Measurements from ENCODE around the gene DNAAF1.
"Not testable (repeated sequence)": the region's sequence is repeated elsewhere in the genome, so short reads cannot be mapped to it uniquely, and the experiment has no call there.

The DNAAF1 gene

DNA sequence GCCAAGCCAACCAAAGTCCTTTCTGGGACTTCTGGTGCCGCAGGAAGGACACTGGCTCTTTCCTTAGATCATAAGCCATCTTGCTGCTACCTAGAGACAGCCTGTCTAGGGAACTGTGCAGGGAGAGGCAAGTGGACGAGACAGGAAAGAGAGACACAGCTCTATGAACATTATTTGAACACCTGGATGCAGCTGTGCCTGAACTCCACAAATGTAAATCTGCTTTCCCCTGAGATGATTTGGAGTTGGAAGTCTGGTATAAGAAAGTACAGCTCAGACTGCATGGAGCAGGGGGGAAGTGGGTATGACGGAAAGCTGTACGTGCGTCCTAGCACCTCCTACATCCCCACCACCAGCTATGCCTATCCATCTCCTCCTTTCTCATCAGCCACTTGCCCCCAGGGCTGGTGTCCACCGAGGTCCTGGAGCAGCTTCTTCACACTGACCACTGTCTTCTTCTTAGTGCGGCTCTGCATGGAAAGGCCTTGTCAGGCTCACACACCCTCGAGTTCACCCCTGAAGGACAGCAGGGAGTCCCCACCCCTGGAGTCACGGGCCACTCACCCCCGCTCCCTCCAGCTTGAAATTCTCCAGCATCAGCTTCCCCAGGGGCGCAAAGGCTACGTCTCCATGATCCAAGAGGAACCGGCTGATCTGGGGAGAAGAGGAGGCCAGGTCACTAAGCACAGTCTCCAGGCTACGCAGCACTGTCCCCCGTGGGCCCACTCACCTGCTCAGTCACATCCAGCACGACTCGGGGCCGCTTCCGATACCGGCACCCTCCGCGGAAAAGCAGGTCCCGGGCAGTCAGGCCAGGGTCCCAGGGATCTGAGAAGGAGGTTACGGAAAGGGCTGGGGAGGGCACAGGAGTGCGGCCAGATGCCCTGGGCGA, 37.8 kb downstream of the DNAAF1 start:
- no peak for DNase-seq

DNA sequence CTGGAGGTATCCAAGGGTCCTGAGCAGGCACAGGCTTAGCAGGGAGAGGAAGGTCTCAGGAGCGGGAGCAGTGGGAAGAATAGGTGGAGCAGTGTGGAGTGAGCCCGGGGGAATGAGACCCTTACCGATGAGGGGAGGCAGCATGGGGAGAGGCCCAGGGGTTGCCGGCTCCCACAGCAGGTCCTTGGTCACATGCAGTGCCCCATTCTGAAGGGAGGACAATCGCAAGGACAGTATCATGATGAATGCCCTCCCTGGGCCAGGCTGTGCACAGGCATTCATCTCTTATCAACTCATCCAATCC, 38.4 kb downstream of the DNAAF1 start:
- no peak for DNase-seq

DNA sequence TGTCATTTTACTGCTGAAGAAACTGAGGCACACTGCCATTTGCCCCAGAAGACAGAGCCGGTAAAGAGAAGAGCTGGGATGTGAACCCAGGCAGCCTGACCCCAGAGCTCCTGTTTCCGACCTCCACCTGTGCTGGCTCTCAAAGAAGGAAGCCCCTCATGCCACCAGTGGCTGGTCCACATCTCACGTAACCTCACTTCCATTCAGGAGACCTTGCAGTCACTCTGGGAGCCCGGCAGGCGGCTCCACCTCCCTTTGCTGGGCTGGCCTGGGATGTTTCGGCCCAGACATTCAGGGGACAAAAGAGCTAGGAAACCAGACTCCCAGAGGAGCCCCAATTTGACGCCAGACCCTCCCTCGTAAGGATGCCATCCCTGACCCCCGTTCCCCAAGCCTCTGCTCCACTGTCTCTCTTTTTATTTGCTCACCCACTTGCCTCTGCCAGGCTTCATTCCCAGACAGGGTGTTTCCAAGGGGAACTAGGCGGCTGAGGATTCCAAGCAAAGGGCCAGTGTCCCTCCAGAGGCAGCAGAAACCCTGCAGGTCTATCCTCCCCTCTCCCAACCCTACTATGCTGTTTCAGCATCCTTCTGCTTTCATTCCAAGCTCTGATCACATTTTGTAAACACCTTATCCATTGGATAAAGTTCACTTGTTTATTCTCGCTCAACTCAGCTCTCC, 38.9 kb downstream of the DNAAF1 start:
- peak in 1 of 56 donors; percentile 20 for DNase-seq

DNA sequence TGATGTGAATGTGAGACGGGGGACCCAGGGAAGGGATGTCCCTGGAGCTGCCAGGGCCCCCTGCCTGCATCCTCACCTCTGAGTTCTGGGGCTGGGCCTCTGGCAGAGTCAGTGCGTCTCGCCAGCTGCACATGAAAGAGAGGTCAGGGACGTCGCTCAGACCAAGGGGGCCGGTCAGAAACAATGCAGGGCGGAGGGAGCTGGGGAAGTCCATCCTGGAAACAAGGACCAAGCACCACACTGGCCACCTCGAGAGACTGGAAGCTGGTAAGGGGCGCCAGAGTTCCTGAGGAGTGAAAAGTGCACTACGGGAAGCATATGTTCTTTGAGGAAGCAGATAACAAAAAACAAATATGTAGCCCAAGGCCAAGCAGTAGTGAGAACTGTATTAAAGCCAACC, 39.7 kb downstream of the DNAAF1 start:
- DNase-seq, result no peak

DNA sequence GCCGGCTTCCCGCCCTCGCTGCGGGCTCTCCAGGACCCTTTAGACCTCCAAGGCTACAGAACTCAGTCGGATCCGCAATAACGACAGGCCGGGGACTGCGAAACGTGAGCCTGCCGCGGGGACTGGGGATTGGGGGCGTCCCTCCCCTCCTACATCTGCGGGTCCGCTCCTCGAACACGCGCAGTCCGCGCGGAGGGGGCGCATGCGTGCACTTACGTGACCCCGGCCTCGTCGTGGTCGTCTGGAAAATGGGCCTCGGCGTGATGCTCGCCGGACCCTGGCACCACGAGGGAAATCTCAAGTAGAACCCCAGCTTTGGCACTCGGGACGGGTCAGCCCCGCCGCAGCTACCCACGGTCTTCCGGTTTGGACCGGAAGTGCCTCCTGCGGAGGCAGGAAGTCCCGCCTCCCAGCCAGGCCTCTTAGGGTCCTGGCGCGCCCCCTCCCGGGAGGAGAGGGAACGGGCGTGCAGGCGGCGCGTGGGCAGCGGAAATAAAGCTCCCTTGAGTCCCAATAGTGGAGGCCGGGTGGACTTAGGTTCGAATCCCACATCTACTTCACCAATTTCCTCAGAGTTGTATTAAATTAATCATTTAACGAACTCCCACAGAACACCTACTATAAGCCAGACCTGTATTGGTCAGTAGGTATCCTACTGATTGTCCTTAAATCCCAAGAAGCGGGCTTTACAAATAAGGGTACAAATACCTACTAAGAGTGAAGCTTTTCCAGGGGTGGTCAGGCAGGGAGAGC, 41.8 kb downstream of the DNAAF1 start, which contains the start of gene TAF1C:
Gene TAF1C (minus strand): TSS at position 373 of the 753 bp plus-strand sequence. CDS start 2,069 bp downstream, outside the sequence.
- peak in 55 of 56 donors; percentile 52 to 95 (median 83) for DNase-seq

DNA sequence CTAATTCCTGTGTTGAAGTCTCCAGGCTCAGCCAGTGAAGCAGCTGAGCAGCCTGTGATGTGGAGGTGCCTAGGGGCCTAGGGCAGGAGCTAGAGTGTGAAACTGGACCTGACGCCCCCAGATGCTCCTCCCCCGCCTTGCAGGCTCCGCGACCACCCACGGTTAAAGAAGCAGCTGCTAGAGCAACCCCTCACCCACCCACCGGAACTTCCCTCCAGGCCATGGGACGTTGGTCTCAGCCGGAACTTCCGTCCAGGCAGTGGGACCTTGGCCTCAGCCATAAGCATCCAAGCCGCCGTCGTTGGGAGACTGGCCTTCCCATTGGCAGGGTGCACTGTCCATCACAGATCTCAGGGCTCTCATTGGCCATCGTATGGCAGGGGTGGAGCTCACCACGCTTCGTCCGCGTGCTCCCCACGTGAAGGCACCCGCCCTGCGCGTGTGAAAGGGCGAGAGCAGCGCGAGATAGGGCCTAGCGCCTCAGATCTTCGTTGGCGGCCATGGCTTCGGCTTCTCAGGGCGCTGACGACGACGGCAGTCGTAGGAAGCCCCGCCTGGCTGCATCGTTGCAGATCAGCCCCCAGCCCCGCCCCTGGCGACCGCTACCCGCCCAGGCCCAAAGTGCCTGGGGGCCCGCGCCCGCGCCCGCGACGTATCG, 45.8 kb downstream of the DNAAF1 start, which contains the start of gene ADAD2:
Gene ADAD2 (plus strand): TSS at position 427 of the 658 bp plus-strand sequence. CDS start 74 bp downstream, at position 501.
- no peak for DNase-seq

DNA sequence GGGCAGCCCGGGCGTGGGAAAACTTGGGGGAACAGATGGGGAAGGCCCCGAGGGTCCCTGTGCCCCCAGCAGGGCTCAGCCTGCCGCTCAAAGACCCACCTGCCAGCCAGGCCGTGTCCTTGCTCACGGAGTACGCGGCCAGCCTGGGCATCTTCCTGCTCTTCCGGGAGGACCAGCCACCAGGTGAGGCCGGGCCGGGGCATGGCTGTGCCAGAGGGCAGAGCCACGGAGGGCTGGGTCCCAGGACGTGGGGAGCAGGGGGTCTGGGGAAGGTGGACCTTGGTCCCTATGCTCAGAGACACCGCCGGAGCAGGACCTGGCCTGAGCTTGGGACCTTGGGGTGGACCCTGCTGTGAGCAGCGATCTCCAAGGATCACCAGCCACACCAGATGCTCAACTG, 46.4 kb downstream of the DNAAF1 start:
- DNase-seq, result no peak

DNA sequence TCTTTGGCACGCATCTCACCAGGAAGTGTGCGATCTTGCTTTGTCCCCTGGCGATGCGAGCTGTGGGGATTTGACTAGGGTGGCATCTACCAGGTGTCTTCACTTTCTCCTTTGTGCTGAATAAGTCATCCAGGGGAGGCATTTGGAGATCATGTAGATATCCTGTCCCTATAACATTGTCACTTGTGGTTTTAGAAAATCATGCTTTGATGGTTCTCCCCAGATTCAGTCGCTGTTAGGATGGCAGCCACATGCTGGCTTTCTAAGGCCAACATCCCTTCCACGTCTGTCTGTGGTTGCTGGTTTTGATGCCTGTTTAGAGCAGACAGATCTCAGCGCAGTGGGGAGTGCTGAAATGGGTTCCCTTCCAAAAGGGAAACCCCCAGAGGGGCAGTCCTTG, 48.4 kb downstream of the DNAAF1 start:
- no peak for DNase-seq

DNA sequence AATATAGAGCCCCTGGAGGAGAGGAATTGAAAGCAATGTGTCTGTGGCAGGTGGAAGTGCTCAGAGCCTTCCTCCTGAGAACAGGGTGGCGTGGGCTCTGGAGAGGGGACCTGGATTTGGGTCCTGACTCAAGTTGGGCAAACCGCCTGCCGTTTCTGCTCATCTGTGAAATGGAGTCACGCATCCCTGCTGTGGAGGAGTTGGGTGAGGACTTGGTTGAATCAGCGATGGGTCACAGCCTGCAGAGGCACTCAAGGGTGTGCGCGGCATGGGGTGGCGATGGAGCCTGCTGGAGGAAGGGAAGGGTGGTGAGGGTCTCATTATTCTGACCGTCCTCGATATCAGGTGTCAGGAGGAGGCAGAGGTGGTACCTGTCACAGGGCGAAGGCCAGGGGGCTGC, 48.9 kb downstream of the DNAAF1 start:
- DNase-seq, result peak in 1 of 56 donors; percentile 25

DNA sequence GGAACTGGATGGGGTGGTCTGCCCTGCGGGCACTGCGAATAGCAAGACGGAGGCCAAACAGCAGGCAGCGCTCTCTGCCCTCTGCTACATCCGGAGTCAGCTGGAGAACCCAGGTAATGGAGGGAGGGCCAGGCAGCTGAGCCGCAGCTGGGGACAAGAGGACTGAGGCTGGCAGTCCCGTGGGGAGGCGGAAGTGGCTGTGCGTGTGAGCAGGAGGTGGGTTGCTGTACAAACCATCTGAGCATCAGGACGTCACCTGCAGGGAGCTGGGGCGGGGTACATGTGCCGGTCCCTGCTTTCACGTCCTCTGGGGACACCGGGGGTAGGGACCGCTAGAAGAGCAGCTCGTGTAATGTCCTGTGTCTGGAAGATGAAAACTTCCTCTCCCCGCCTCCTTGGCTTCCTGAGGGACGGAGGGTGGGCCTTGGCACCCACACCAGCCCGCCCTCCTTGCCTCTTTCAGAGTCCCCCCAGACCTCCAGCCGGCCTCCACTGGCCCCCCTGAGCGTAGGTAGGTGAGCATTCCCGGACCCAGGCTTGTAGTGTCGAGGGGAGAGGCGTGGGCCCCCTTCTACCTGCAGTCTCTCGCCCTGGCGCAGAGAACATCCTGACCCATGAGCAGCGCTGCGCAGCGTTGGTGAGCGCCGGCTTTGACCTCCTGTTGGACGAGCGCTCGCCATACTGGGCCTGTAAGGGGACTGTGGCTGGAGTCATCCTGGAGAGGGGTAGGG, 49.5 kb downstream of the DNAAF1 start:
- no peak for DNase-seq

DNA sequence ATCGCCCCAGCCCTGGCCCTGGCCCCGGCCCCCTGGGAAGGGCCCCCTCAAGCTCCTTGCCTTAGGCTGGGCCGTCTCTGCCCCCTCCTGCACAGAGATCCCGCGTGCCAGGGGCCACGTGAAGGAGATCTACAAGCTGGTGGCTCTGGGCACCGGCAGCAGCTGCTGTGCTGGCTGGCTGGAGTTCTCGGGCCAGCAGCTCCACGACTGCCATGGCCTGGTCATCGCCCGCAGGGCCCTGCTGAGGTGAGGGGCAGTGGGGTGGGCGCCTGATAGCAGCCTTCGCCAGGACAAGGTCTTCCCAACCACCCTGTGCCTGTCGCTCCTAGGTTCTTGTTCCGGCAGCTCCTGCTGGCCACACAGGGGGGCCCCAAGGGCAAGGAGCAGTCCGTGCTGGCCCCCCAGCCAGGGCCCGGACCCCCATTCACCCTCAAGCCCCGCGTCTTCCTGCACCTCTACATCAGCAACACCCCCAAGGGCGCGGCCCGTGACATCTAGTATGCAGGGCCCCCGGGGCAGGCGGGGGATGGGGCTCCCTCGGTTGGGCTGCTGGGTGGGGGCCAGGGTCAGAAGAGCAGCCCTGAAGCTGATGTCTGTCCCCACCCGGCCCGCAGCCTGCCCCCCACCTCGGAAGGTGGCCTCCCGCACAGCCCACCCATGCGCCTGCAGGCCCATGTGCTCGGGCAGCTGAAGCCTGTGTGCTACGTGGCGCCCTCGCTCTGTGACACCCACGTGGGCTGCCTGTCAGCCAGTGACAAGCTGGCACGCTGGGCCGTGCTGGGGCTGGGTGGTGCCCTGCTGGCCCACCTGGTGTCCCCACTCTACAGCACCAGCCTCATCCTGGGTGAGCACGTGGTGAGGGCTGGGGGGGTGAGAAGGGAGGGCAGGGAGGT, 50.3 kb downstream of the DNAAF1 start:
- DNase-seq, result no peak

DNA sequence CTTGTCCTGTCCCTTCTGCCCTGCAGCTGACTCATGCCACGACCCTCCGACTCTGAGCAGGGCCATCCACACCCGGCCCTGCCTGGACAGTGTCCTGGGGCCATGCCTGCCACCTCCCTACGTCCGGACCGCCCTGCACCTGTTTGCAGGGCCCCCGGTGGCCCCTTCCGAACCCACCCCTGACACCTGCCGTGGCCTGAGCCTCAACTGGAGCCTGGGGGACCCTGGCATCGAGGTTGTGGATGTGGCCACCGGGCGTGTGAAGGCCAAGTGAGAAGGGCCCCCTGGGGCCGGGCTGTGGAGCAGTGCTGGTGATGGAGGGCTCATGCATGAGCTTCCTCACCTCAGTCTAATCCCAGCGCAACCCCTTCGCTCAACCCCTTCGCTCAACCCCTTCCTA, 51.0 kb downstream of the DNAAF1 start:
- no peak for DNase-seq

DNA sequence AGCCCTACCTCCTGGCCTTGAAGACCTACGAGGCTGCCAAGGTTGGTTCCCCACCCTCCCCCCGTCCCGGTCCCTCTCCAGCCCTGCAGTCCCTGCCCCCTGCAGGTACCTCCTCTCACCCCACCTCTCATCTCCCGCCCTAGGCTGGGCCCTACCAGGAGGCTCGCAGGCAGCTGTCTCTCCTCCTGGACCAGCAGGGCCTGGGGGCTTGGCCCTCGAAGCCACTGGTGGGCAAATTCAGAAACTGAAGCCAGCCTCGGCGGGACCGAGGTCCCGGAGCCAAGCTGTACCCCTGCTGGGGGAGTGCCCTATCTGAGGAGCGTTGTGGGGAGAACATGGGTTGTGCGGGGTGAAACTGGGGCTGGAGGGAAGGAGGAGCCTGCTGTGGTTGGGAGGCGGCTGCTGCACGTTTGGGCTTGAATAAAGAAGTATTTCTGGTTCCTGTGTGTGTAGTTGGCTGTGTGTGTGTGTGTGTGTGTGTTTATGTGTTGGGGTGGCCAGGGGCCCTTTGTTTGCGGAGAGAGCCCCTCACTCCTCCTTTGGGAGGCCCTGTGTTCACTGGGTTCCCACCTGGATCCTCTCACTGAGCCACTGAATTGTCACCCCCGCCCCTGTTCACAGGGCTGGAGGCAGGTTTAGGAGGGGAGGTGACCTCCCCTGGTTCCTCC, 51.8 kb downstream of the DNAAF1 start:
- no peak for DNase-seq

DNA sequence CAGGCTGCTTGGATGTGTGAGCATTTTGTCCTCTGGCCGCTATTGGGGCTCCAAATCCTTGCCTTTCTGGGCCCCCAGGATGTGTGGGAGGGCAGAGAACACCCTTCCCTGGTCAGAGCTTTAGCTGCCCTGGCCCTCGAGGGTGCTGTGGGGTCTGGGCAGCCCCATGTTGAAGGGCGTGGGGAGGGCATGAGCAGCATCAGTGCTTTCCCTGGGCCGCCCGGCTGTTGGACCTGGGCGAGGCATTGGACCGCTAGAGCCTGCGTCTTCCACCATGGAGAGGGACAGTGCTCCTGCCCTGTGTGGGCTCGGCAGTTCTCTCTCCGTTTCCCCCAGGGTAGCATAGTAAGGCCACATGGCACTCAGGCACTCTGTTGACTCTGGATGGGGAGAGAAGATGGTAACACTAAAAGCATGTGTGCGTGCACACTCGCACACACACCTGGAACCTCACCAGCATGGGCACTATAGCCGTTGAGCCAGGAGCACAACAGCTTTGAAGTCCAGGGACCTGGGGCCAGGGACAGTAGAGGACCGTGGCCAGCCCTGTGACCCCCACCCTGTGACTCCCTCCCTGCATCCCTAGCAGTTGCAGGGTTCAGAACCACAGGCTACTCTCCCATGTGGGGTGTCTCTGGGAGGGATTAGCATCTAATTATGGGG, 52.5 kb downstream of the DNAAF1 start:
- no peak for DNase-seq

DNA sequence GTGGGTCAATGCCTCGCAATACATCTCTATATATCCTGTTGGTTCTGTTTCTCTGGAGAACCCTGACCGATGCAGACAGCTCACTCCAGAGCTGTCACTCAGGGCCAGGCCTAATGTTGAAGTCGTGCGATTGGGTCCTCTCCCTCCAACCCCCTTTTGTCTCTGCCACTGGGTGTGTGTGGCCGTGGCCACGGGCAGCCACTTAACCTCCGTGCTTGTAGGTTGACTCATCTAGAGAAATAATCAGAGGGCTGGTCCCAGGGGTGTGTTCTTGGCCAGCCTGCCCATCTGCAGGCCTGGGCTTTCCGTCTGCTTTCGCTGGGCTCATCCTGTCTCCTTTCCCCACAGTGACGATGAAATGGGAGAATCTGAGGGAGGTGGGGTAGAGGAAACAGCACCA, 53.3 kb downstream of the DNAAF1 start:
- DNase-seq, result no peak

DNA sequence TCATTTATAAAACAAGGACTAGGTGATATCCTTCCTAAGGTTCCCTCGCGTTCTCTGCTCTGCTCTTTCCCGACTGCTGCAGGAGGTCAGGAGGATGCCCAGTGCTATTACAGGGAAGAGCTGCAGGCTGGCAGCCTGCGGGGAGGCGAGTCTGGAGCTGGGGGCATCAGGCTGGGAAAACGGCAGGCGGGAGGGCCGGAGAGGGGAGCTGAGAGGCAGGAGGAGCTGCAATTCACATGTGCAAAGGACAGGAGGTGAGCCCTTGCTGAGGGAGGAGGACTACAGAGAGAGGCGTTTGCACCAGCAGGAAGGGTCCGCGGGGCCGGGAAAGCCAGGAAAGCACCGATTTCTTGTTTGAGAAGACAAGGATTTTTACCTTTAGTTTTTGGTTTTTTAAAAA, 54.0 kb downstream of the DNAAF1 start:
- DNase-seq, result no peak

DNA sequence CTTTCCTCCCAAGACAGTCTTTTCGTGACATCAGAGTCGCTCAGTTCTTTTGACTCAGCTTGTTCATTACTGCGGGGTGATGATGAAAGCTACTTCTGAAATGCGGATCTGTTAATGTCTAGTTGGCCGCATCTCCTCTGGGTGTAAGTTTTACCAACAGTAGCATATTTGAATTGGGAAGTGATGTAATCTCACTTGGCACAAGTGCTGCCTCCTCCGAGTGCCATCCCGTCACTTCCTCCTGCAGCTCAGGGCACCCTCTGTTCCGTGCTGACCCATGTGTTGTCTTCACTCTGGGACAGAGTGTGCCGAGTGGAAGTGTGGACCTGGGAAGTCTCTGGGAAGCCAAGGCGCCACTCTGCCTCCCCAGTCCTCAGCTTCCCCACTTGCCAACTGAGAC, 54.8 kb downstream of the DNAAF1 start:
- peak in 33 of 56 donors; percentile 6 to 78 (median 28) for DNase-seq

DNA sequence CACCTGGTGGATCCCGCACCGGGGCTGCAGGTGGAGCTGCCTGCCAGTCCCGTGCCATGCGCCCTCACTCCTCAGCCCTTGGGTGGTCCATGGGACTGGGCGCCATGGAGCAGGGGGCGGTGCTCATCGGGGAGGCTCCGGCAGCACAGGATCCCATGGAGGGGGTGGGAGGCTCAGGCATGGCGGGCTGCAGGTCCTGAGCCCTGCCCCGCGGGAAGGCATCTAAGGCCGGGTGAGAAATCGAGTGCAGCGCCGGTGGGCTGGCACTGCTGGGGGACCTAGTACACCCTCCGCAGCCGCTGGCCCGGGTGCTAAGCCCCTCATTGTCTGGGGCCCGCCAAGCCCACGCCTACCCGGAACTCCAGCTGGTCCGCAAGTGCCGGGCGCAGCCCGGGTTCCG, 59.4 kb downstream of the DNAAF1 start:
- DNase-seq, result not testable (repeated sequence)

Measured in nucleus accumbens (tissue), 56 donors.